ENCODE data around the gene SSR1. TPM values are rescaled to one million over a fixed set of nuclear protein-coding genes. Genes with fewer than 3 reads are reported as not detected.
"Not testable (repeated sequence)": the region's sequence is repeated elsewhere in the genome, so short reads cannot be mapped to it uniquely, and the experiment has no call there.

The SSR1 gene
- 105 and 115 TPM in 2 replicates for total RNA-seq

DNA sequence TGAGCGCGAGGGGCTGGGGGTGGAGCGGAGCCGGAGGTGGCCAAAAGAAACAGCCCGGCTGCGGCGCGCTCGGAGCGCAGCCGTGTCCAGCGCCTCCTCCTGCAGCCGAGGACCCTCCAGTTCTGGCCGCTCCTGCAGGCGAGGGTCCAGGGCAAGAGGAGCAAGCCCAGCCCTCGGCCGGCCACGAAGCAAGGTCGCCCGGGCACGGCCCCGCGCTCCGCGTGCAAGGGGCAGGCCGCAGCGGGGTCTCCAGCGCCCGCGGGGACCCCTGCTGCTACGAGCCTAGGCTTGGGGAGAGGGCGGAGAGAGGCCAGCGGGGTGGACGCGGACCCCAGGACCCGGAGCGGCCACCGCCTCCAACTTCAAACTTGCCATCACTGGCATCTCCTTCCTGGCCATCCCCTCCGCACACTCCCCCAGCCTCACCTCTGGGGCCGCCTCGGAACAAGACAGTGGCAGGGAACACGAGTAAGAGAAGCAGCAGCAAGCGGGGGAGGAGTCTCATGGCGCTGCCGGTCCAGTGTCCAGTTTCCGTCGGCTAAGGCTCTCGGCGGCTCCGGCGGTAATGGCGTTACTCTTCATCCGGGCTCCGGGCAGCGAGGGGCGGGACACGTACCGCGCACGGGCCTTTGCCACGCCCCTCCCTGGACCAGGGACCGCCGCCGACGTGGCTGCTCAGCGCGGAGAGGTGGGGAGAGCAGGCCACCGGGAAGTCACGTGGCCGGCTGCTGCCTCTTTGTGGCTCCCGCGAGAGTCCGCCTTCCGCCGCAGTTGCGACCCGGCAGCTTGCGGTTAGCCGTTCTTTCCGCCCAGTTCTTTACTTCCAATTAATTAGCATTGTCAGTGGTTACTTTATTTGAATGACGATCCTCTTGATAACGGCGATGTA is at the start of gene SSR1:
Gene SSR1, minus strand, starts transcription at position 584 of the 889 bp plus-strand sequence. Its CDS starts 79 bp downstream, at position 505.
- TF ChIP-seq CTCF (IDR thresholded peaks at IDR 0.05; ENCODE audit: insufficient read depth, low read length, poor library complexity, severe bottlenecking), result no peak
- Histone ChIP-seq H3K36me3 (ENCODE audit: control insufficient read depth, insufficient read depth, low read length) (no peaks in the 10 kb centered on the region), H3K4me3 (ENCODE audit: low read depth, low read length) (peak within 1 kb of the TSS; percentile 85), H3K27me3 (ENCODE audit: control insufficient read depth, insufficient read depth, low read length) (no peaks in the 10 kb centered on the region)
- DNase-seq (ENCODE audit: low read depth), result peak; percentile 79

GRCh38 chr6:7351916-7352315 is 38.9 kb upstream of the SSR1 start:
- not testable (repeated sequence) for H3K36me3 ChIP-seq (ENCODE audit: control insufficient read depth, insufficient read depth, low read length); DNase-seq (ENCODE audit: low read depth); H3K4me3 ChIP-seq (ENCODE audit: low read depth, low read length); H3K27me3 ChIP-seq (ENCODE audit: control insufficient read depth, insufficient read depth, low read length)

DNA sequence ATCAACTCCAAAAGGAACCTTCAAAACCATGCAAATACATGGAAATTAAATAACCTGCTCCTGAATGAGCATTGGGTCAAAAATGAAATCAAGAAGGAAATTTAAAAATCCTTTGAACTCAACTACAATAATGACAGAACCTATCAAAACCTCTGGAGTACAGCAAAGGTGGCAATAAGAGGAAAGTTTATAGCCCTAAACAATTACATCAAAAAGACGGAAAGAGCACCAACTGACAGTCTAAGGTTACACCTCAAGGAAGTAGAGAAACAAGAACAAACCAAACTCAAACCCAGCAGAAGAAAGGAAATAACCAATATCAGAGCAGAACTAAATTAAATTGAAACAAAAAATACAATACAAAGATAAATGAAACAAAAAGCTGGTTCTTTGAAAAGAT is 37.6 kb upstream of the SSR1 start:
- H3K27me3 ChIP-seq (ENCODE audit: control insufficient read depth, insufficient read depth, low read length); DNase-seq (ENCODE audit: low read depth); H3K4me3 ChIP-seq (ENCODE audit: low read depth, low read length); H3K36me3 ChIP-seq (ENCODE audit: control insufficient read depth, insufficient read depth, low read length): not testable (repeated sequence)

DNA sequence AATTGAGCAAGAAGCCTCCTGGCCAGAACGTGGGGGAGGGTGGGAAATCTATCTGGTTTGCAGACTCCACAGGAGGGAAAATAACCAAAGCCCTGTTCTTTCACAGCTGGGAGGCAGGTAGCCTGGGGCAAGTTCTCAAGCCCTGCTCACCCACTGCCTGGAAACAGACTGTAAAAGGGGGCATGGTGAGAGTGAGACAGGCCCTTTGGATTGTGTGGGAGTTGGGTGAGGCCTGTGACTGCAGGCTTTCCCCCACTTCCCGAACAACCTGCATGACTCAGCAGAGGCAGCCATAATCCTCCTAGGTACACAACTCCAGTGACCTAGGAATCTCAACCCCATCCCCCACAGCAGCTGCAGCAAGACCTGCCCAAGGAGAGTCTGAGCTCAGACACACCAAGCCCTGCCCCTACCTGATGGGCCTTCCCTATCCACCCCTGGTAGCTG is 34.6 kb upstream of the SSR1 start:
- not testable (repeated sequence) for H3K27me3 ChIP-seq (ENCODE audit: control insufficient read depth, insufficient read depth, low read length); H3K36me3 ChIP-seq (ENCODE audit: control insufficient read depth, insufficient read depth, low read length); H3K4me3 ChIP-seq (ENCODE audit: low read depth, low read length)
- DNase-seq (ENCODE audit: low read depth), result peak; percentile 14

GRCh38 chr6:7344773-7345450 is 31.9 kb upstream of the SSR1 start:
- not testable (repeated sequence) for H3K36me3 ChIP-seq (ENCODE audit: control insufficient read depth, insufficient read depth, low read length); H3K4me3 ChIP-seq (ENCODE audit: low read depth, low read length); H3K27me3 ChIP-seq (ENCODE audit: control insufficient read depth, insufficient read depth, low read length); DNase-seq (ENCODE audit: low read depth)

DNA sequence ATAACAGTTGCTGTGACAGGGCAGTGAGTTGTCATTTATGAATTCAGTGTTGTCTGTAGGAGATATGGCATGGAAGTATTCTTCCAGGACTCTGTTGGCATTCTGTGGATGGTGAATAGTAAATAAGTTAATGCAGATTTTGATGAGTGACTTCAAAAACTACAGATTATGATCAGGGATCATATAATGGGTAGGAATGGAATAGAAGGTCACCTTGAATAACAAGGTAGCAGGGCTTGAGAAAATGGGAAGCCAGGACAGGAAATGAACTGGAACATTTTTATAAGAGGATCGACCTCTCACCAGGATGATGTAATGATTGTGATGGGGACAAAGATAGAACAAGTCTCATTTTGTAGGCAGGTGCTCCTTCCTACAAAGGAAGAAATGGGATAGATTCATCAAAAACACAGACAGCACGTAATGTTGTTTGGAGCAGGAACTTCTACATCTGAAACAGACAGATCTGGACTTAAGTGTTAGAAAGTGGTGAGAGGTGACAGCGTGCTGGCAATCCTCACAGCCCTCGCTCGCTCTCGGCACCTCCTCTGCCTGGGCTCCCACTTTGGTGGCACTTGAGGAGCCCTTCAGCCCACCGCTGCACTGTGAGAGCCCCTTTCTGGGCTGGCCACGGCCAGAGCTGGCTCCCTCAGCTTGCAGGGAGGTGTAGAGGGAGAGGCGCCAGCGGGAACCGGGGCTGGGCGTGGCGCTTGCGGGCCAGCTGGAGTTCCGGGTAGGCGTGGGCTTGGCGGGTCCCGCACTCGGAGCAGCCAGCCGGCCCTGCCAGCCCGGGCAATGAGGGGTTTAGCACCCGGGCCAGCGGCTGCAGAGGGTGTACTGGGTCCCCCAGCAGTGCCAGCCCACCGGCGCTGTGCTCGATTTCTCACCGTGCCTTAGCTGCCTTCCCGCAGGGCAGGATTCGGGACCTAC is 30.8 kb upstream of the SSR1 start:
- no peaks in the 10 kb centered on the region for H3K27me3 ChIP-seq (ENCODE audit: control insufficient read depth, insufficient read depth, low read length)
- H3K36me3 ChIP-seq (ENCODE audit: control insufficient read depth, insufficient read depth, low read length), result no peaks in the 10 kb centered on the region
- no peak for TF ChIP-seq CTCF (IDR thresholded peaks at IDR 0.05; ENCODE audit: insufficient read depth, low read length, poor library complexity, severe bottlenecking)
- no peak for DNase-seq (ENCODE audit: low read depth)
- H3K4me3 ChIP-seq (ENCODE audit: low read depth, low read length), result no peak overlapping the region

- no peak for TF ChIP-seq CTCF (IDR thresholded peaks at IDR 0.05; ENCODE audit: insufficient read depth, low read length, poor library complexity, severe bottlenecking)
- no peak overlapping the region for H3K4me3 ChIP-seq (ENCODE audit: low read depth, low read length)
- no peaks in the 10 kb centered on the region for H3K27me3 ChIP-seq (ENCODE audit: control insufficient read depth, insufficient read depth, low read length)
- no peaks in the 10 kb centered on the region for H3K36me3 ChIP-seq (ENCODE audit: control insufficient read depth, insufficient read depth, low read length)
- no peak for DNase-seq (ENCODE audit: low read depth)
Measured at GRCh38 chr6:7341989-7342742, 29.2 kb upstream of the SSR1 start.

Measured in kidney epithelial cell (primary cell).